TTC549 (cell line): ENCODE results near the gene RERE.

Source experiments
- FAIRE-seq: peaks from 2 replicates; lab custom pipeline; 2012; peaks lifted over from hg19 to GRCh38; lab: Jason Lieb, UNC

RERE gene

DNA sequence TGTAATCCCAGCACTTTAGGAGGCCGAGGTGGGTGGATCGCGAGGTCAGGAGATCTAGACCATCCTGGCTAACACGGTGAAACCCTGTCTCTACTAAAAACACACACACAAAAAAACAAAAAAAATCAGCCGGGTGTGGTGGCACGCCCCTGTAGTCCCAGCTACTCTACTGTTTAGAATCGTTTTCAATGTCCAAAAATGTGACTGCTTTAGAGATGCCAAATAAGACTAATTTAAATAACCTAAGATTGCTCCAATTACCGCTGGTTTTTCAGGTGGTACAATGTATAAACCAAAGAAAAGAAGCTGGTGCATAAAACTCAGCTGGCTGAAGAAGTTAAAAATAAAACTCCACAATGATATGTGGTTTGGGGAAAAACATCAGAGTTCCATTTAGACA, 132.0 kb downstream of the RERE start:
- no peak for FAIRE-seq

- FAIRE-seq: no peak
Observed at GRCh38 chr1:8684590-8684989, 132.8 kb downstream of the RERE start.

DNA sequence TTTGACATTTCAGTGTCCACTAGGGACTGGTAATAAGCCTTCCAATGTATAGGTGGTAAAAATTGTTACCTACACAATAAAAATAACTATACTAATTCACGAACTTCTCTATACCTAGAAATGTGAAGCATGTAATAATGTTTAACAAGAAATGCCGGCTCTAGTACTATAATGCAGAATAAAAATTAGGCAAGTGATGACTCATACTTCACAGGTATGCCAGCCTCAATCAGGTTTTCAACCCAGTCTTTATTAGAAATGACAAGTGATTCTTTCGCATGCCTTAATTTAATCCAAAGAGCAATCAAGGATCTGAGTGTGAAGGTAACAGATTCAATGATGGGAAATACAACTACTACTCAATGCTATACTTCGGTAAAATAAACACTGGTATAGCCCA, 134.9 kb downstream of the RERE start:
- FAIRE-seq: no peak

DNA sequence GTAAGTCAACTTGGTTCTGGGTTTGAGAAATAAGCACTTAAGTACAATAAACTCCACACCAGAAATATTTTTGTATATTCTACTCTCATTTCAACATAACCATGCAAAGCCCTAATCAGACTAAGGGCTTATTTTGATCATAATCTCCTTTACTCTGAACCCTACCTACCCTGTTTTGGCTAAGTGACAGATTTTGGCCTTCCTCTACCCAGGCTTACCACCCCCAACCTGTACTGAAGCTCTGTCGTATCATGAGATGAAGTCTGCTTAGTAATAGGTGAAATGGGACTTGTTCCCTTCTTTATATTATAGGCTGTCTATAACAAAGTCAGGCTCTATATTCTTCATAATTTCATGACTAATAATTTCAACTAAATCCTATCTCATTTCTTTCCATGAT, 135.5 kb downstream of the RERE start:
- no peak for FAIRE-seq

DNA sequence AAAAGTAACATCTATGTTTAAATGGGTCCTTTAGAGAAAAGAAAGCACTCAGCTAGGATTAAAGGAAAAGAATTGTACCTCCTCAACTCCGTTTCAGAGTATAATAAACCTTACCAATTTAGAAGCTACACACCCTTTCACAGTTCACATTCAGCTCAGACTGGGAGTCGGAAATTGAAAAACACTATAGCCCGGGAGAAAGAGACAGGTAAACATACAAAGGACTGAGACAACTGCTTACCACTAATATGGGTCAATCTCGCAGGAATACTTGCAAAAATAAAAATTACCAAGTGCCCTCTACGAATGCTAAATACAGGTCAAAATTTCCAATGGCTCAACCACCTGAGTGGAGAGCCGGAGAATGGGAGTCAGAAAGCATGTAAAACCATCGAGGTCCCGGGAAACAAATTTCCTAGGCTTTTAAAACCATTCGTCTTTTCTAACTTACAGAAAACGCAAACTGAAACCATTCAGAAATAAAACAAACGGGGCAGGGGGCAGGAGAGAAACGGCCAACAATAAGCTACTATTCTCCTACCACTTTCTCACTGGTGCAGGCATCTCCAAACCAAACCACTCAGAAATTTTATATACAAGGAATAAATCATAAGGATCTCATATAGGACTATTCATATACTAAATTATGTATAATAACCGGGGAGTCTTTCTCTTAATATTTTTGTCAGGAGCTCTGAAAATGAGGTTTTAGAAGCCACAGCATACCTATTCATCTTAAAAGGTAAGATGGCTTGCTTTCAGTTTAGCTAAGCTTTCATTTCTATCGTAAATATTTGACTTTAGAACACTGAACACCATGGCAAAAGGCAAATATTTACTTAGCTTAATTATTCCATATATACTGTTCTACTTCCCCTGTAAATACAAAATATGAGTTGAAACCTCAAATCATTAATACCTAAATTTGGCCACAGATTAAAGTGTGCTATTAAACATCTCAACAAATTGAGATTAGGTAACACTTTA, 136.5 kb downstream of the RERE start:
- FAIRE-seq: peak; percentile 33

GRCh38 chr1:8679929-8680663, 137.3 kb downstream of the RERE start:
- FAIRE-seq: no peak

- no peak for FAIRE-seq
Observed at GRCh38 chr1:8679395-8679800, 138.0 kb downstream of the RERE start.

DNA sequence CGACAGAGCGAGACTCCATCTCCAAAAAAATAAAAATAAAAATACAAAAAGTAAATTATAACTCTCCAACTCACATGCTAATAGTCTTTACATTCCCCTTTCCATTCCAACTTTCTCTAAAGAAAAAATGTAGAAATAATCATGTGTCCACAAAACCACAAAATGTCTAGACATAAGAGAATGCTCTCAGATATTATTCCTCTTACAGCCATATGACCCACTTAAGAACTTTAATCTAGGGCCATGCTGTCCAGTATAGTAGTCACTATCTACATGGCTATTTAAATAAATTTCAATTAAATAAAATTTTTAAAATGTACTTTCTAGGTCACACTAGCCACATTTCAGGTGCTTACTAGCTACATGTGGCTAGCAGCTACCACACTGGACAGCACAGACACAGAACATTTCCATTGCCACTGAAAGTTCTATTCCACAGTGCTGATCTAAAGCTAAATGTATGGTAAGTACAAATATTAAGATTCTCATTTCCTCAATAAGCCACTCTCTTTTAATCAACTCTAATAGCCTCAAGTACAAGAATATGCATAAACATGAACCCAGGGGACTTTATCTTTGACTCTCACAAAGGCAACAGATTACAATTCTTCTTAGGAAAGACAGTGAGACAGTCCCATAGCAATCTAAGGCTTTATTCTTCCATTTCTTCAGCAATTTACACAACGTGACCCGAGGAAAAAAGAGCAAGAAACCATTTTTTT, 138.6 kb downstream of the RERE start:
- FAIRE-seq: no peak

- no peak for FAIRE-seq
Observed at GRCh38 chr1:8677782-8678181, 139.7 kb downstream of the RERE start.

GRCh38 chr1:8676813-8677212, 140.6 kb downstream of the RERE start:
- FAIRE-seq: no peak

GRCh38 chr1:8676072-8676471, 141.4 kb downstream of the RERE start:
- no peak for FAIRE-seq

- FAIRE-seq: no peak
Observed at GRCh38 chr1:8674912-8675311, 142.5 kb downstream of the RERE start.

- no peak for FAIRE-seq
Observed at GRCh38 chr1:8674481-8674880, 143.0 kb downstream of the RERE start.

- FAIRE-seq: peak; percentile 40
Observed at GRCh38 chr1:8671306-8671917, 146.0 kb downstream of the RERE start.

DNA sequence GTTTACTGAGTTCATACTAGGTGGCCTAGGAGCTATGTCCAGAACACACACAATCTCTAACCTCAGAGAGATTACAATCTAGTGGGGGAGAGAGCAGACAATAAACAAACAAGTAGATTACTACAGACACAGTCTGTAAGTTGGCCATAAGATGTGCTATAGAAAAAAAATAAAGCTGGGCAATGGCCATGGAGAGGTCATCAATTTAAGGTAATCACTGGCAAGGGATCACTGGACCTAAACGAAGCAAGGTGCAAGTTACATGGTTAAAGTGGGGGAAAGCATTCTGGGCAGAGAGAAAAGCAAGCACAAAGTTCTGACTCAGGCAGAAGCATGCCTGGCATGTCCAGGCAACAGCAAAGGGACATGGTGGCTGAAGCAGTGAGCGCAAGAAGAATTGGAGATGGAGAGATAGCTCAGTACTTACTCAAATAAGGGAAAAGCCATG, 147.0 kb downstream of the RERE start:
- no peak for FAIRE-seq

DNA sequence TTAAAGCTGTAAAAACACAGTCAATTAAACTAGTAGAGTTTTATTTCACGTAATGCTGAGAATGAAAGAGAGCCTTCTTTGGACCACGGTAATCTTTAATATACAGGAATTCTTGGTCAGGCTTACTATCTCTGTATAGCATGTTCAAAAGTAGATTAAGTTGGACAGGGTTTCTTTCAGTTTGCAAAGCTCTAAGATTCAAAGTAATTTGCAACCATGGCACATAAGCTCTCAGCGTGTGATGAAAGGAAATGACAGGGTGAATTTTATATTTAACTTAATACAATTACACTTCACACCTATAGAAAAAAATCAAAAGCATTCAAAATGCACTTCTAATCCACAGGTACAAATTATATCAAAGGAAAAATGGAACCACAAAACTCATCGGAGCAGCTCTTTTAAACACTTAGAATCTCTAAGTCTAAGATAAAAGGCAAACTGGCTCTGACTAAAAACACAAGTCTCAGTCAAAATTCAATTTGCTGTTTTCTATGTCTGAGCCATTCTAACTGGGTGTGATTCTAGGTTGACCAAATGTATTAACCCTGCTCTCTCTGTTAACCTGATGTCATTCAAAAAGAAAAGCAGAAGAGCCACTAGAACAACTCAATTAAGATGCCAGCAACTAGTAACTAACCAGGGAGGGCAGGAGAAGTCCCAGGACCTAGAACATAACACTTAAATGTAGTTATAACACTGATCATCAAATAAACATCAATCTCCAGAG, 147.7 kb downstream of the RERE start:
- no peak for FAIRE-seq

GRCh38 chr1:8667869-8668594, 149.4 kb downstream of the RERE start:
- no peak for FAIRE-seq

DNA sequence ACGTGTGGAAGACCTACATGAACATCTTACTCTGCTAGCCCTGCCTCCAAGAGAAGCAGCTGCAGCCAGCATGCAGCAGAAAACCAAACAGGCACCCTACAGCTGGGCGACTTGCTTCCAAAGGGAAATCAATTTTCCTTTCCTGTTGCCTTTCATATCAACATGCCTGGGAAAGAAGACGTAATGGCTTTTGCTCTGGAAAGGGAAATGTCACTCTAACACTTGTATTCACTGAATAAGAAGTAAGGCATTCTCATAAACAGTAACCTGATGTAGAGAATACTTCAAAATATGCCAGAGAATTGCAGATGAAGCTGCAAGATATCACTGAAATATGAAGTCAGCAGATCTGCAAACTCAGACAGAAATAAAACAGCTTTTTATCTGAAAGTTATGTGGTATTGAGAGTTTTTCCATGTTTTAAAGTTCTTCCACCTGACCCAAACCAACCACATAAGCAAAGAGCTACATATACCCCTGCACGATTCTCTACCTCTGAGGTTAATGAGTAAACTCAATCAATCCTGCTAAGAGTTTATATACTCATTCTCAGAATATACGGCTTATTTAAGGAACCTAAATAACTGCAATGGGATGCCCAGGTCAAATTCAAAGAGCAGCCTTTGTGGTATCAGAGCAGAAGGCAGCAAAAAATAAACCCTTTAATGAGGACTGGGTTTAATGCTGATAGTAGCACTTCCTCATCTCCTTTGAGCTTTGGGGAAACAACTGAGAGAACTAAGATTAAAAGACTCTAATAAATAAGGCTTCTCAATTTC, 150.9 kb downstream of the RERE start:
- FAIRE-seq: no peak

DNA sequence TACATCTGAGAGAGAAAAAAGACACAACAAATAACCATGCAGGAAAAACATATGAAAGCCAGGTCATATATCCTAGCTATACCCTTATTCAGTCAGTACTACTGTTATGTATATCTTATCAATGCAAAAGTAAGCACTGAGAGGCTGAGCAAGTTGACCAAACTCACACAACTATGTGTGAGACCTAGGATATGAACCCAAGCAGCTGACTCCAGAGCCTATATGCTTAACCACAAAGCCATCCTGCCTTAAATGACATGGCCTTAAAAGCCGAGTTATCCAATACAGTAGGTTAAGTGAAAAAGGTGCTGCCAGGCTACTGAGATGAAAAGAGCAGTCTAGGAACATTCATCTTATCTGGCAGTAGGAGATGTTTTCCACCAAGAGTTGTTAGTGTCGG, 151.6 kb downstream of the RERE start:
- FAIRE-seq: no peak

- FAIRE-seq: no peak
Observed at GRCh38 chr1:8664887-8665286, 152.6 kb downstream of the RERE start.
